HG02840 (cell line): ENCODE measurements around the gene KCNB1.

Experiments
- ATAC-seq: cut with Tn5 transposase; IDR thresholded peaks from one replicate; pipeline ENCODE4 v1.9.1; 2021; ENCODE audit warnings: mild to moderate bottlenecking, moderate library complexity, moderate number of reproducible peaks; ENCODE audit not compliant: unreplicated experiment, low FRiP score

KCNB1 gene

DNA sequence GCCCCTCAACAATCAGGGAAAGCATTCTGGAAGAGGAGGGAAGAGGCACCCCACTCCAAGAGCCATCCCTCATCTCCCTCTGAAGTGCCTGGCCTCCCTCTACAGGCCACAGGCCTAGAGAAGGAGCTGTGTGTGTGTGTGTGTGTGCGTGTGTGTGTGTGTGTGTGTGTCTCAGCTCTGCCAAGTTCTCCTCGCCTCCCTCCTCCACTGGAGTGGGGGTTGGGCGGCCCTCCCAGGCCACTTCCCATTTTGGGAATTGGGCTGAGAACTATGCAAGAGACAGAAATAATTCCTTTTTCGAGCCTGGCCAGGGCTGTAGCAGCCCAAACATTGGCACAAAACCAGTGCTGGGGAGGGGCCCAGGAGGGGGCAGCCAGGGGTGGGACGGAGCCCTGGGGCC lies 35.7 kb downstream of the KCNB1 start:
- no peak for ATAC-seq

DNA sequence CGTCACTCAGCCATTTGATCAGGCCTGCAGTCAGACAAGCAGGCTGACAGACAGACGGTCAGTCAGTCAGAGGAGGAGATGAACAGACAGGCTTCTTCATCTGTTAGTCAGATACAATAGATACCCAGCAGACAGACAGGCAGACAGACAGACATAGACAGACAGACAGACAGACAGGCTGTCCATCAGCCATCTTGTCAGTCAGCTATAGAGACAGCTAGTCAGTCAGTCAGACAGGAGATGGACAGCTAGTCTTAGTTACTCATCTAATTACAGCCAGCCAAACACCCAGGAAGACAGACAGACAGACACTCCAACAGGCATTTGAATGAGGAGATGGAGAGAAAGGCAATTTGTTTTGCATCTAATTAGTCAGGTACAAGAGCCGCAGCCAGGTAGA lies 36.4 kb downstream of the KCNB1 start:
- no peak for ATAC-seq

DNA sequence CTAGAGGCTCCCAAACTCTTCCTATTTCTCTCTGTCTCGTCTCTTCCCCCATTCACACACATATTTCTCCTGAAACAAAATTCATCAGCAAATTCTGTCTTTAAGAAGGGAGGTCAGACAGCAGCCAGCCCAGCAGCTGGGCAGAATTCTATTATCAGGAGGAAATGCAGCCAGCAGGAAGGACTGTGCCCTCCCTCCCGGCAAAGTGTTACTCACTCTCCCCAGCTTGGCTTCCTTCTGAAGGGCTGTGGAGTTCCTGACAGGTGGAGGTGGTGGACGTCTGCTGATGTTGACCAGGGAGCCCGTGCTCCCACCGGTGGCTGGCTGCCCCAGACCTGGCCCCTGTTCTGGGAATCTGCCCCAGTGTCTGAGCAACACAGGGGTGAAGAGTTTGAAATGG lies 37.3 kb downstream of the KCNB1 start:
- ATAC-seq, result no peak

DNA sequence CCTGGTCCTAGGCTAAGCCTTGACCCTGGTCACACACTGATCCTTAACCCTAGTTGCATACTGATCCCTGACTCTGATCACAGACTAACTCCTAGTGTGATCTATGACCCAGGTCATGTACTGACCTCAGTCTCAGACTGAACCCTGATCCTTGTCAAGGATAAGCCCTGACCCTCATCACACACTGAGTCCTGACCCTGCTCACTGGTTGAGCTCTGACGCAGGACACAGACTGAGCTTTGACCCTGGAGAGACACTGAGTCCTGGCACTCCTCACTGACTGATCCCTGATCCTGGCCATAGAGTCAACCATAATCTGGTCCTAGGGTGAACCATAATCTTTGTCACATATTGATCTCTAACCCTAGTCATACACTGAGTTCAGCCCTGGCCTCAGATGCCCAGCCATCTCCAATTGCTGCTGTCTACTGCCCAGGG lies 37.9 kb downstream of the KCNB1 start:
- ATAC-seq, result no peak

DNA sequence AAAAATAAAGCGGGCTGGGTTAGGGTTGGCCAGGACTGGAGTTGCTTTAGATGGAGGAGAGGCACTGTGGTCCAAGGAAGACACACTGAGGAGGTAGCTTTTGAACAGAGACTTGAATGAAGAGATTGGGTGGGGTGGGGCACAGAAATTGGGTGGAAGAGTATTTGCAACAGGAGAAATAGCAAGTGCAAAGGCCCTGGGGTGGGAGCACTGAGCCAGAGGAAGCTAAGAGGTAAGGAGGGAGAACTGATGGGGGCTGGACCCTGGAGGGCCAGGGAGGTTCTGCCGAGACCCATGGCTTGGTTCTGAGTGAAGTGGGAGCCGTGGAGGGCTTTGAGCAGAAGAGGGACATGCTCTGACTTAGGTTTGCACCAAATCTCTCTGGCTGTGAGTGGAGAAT lies 45.4 kb downstream of the KCNB1 start:
- no peak for ATAC-seq

DNA sequence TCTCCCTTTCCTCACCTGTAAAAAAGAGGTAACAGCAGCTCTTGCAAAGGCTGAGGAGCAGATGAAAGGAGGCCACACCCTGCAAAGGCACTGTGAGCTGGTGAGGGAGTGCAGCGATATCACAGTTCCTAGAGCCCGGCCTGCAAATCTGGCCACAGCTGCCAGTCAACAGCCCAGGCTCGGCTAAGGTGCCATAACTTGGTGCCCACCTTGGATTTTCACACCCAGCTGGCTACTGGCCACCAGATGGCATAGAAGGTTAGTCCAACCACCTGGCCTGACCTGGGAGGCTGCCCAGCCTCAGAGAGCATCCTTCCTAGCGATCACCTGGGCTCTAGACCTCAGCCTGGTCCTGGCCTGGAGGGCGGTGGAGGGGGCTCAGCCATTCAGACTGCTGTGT lies 46.8 kb downstream of the KCNB1 start:
- no peak for ATAC-seq

DNA sequence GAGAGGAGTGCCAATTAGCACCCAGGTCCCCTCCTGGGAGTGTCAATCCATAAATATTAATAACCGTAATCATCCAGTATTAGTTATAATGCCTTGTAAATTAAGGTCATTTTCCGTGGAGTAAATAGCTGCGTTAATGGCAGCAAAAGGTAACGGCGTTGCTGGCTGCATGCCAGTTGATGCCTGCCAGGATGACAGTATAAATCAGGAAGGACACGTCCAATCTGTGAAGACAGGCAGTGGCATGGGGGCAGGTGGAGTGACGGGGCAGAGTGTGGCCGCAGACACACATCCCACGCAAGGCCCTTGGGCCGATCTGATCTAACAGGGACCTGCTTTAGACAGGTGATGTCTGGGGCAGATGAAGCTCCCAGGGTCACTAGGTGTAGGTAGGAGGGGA lies 49.1 kb downstream of the KCNB1 start:
- ATAC-seq, result no peak

DNA sequence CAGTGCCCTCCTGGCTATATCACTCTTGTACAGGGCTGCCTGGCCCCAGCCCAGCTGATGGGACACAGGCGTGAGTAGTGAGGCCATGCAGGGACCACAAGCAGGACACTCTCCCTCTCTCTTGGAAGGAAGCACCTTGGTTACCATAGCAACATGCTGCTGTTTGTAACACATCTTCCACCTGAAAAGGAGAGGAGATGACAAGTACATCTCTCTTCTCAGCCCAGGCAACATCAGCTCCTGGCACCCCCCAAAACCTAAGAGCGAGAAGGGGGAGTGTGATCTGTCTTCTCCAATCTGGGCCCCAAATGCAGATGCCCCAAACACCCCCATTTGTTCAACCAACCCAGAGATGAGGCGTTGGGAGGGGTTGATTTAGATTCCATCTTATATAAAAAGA lies 49.9 kb downstream of the KCNB1 start:
- no peak for ATAC-seq

DNA sequence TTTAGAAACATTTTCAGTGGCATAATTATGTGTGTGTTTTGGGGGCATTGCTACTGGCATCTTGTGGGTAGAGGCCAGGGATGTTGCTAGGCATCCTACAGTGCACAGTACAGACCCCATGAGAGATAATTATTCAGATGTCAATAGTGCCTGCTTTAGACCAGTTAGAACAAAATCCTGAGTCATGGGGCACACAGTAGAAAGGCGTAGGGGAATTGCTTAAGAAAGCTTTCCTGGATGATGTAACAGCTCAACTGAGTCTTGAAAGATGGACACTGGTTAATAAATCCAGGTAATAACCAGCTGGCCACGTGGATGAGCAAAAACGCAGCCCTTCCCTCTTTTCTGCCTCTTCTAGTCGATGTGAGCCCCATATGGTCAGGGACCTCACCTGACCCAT lies 51.1 kb downstream of the KCNB1 start:
- no peak for ATAC-seq

DNA sequence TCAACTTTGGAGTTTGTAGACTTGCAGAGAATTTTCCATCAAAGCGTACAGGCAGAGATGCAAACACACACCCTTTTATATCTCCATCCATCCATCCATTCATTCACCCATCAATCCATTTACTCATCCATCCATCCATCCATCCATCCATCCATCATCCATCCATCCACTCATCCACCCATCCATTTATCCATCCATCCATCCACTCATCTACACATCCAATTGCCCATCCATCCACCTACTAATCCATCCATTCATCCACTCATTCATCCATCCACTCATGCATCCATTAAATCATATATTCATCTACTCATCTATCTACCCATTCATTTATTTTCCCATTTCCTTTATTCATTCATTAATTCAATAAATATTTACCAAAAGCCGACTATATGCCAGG lies 52.1 kb downstream of the KCNB1 start:
- no peak for ATAC-seq

DNA sequence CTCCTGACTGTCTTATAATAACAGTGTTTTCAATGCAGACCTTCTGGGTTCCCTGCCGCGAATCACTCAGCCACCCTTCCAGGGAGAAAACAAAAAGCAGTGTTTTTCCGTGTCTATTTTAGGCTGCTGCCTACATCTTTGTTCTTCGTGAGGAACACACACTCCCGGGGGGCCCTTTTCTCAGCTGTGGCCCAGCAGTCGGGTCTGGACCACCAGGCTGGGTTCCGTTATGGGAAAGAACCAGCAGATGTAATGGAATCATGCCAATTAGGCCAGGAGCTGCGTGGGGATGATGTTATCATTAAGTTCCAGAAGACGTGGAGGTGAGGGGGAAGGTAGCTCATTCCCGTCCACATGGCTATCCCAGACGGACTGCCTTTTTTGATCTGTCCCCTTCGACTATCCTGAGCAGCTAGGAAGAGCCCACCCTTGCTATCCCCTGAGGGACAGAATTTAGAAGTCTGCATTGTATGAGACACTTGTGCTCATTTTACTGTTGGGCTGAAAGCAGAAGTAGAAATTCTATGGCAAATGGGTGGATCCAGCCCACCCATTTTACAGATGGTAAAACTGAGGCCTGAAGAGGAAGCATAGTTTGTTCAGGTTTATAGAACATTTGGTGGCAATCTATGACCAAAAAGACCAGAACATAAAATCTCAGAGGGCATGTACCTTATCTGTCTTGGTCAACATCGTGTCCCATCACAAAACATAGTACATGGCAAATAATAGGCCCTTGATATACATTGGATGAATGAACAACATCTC lies 54.5 kb downstream of the KCNB1 start:
- ATAC-seq, result no peak

DNA sequence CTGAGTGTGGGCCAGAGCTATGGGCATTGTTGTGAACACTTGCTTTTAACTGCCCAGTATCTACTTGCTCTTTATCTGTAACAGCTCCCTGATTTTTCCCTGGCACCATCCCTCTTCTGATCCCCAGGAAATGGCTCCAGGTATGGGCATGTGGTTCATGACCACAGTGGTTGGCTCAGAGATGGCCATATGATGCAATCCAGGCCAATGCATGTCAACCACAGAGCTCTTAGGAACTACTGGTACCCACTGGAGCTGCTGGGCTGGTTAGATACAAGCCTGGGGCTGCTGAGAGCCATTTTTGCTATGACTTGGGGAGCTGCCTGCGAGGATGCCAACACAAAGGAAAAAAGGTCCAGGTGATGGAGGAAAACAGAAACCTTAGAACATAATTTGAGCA lies 55.6 kb downstream of the KCNB1 start:
- ATAC-seq, result no peak

DNA sequence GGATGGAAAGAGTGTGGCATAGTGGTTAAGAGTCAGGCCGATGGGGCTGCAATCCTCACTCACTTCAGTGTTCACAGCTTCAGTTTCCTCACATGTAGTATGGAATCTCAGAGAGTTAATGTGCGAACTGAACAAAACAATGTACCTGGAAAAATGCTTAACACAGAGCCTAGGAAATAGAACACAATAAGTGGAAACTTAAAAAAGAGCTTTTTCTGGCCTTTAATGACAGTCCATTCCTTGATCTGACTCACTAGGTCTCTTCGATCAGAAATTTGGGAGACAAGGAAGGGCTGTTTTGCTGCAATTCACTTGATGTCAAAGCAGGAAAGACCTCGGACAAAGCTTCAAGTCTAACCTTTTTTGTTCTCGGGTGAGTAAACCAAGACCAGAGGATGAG lies 56.1 kb downstream of the KCNB1 start:
- no peak for ATAC-seq

DNA sequence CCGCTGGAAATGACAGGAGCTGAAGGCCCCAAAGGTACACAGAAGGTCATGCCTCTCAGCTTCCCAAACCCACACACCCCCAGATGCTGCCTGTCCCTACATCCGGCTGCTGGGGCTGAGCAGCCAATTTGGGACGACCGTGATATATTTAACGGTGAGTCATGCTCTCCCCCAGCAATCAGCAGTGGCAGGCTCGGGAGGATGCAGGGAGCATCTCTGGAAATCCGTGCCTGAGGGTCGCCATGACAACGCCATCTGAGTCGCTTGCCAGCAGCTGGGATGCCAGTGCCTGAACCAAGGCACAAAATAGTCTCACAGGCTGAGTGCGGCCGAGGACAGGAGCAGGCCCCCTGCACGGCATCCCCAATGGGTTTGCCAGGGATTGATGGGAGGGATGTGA lies 57.9 kb downstream of the KCNB1 start:
- no peak for ATAC-seq

DNA sequence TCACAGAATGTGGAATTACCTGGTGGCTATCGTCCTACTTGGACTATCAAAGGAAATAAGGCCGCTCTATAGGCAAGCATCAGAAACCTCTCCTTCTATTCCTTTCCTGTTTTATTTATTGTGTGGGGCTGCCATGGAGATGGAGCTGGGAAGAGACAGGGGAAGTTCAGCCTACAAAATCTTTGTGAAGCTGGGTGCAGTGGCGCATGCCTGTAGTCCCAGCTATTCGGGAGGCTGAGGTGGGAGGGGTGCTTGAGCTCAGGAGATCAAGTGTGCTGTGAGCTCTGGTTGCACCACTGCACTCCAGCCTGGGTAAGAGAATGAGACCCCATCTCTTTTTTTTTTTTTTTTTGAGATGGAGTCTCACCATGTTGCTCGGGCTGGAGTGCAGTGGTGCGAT lies 60.3 kb downstream of the KCNB1 start:
- no peak for ATAC-seq

DNA sequence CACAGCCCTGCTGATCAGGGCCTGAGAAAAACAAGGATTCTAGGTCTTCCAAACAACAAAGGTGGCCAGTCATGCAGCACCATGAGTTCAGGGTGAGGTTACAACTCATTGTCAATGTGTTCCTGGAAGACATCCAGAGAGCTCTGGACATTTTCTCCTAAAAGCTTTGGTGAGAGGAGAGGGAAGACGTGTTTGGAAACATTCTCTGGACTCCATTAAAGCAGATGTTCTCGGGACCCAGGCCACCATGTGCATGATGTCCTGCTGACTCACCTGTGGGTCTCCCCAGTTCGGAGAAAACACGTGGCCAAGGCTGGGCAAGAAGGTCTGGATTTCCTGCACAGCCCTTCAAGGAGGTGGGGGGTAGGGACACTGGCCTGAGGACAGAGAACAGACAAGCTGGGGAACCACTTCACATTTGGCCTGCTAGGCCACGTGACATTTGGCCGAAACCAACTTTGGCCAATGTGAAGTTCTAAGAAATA lies 61.6 kb downstream of the KCNB1 start:
- ATAC-seq, result no peak

DNA sequence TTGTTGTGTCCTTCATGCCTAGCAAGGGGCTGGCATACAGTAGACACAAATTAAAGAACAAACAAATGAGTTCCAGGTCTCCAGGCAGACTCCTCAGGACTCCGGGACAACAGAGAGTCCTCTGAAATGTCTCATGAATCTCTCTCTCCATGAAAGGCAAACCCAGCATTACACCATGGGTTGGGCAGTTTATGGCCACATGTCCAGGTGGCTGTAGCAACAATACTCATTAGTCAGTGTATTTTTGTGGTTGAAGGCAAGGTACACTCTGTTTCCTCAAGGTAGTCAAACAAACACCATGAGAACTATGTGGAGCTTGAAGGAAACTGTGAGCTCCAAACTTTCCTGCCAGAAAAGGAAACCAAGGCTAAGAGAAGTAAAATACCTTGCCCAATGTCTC lies 62.2 kb downstream of the KCNB1 start:
- no peak for ATAC-seq

DNA sequence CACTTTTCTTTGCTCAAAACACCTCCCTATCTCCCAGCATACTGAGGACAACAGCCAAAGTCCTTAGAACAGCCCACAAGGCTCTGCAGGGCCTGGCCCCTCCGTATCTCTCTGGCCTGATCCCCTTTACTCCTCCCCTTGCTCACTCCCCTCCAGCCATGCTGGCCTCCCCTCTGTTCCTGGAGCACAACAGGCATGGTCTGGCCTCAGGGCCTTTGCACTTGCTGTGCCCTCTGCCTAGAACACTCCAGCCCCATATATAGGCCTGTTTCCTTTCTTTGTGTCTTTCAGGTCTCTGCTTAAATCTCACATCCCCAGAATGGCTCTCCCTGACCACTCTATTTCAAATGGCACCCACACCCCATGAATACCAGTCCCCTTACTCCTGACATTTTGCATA lies 62.7 kb downstream of the KCNB1 start:
- ATAC-seq, result no peak

DNA sequence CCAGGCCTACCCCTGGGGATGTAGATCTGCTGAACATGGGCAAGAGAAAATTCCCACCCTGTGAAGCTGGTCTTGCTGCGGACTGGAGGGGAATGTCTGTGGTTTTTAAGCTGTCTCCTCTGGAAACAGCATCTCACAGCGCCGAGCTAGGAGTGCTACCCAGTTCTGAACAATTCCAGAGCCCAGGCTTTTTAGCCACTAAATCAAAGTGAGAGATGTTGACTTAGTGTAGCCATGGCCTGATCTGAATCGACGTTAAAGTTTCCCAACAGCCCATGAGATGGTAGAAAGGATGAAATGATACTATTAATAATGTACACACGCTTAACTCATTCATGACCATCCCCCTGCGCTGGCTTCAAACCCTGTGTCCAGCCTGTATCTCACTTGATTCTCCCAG lies 63.7 kb downstream of the KCNB1 start:
- ATAC-seq, result no peak

DNA sequence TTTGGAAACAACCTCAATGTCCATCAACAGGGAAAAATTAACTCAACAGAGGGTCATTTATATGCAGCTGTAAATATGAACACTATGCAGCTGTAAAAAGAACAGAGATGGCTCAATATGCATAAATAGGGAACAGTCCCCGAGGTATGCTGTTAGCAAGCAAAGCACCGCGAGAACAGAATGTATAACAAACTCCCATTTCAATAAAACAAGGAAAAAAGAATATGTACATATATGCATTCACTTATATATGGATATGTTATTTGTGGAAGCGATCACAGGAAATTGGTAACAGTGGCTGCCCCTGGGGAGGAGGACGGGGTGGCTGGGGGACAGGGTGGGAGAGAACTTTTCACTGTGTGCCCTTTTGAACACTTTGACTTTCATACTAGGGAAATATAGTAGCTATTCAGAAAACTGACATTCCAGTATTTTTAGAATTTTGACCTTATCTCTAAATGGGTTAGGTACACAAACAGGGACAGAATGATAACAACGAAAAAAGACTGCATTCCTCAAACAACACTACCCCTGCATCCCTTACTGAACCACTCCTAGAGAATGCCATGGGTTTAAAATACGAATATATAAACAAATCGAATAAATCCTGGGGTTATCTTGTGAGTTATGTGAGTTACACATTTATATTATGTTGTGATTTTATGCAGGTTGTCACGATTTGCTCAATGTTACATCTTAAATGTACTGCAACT lies 64.5 kb downstream of the KCNB1 start:
- ATAC-seq, result no peak

DNA sequence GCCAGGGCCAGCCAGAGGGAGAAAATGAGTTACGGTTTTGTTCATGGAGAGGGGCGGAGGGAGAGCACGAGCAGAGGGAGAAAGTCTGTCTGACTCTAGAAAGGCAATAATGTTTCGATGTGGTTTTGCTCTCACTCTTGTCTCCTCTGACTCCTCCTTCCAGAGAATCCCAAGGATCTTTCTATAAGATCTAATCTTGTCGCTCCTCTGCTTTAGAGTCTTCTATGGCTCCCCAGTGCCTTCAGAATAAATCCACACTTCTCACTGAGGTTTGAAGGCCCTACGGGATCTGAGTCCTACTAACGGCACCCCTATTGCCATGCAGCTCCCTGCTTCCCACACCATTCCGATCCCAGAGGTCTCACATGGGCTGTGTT lies 66.8 kb downstream of the KCNB1 start:
- no peak for ATAC-seq

DNA sequence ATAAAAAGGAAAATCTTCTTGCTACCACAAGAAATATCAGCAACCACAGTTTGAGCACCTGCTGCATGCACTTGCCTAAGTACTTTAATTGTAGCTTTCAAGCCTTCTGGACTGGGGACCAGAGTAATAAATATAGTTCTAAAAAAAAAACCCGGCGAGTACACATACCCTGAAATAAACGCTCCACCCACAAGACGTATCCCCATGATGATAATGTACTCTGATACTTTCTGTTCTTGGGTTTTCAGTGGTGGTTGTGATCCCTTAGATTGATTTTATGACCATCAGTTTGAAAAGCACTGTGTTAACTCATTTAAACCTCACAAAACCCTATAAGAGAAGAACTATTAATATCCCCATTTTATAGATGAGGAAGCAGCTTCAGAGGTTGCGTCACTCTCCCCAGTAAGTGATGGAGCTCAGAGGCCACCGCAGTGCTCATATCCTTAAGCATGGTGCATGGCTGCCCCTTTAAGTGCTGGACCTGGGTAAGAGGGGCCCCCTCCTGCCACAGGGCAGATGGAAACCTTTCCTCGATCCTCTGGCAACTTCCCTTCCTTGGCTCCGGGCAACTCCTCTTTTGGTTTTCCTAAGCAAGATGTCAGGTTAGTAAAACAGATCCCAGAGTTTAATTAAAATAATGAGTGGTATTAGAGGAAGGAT lies 67.3 kb downstream of the KCNB1 start:
- no peak for ATAC-seq
